HepG2 (cell line): ENCODE data around the gene MRLN. TPM values are rescaled to one million over a fixed set of nuclear protein-coding genes. Genes with fewer than 3 reads are reported as not detected.
"Not testable (repeated sequence)": the region's sequence is repeated elsewhere in the genome, so short reads cannot be mapped to it uniquely, and the experiment has no call there.

ENCODE experiments used
- ATAC-seq: fragments of 200-7000 bp; cut with Tn5 transposase; 3 replicates; pipeline ENCODE4 v1.9.1; 2020; ENCODE audit warnings: mild to moderate bottlenecking, moderate library complexity
- BruUV-seq: library from RNA; stranded (reverse); fragments of 400-500 nt; replicated peaks from 2 replicates; lab custom pipeline; 2021; lab: Mats Ljungman, UMichigan
- CTCF ChIA-PET: fragments of 300-600 bp; formaldehyde crosslinking; extraction: SDS; loops from one replicate; lab custom pipeline; 2021; ENCODE audit warnings: low total read pairs, inconsistent platforms, low intra/inter-chr PET ratio; lab: Yijun Ruan, JAX
- POLR2A ChIA-PET: fragments of 350-600 bp; sonication (Branson Sonifier 250); formaldehyde crosslinking; loops from one replicate; lab custom pipeline; 2020; ENCODE audit warnings: antibody characterized with exemption, inconsistent platforms; lab: Yijun Ruan, JAX
- DNase-seq: peaks from one replicate; pipeline ENCODE4 v3.0.0-alpha.2; 2015; ENCODE audit warnings: low spot score
- FAIRE-seq: peaks from 3 replicates; lab custom pipeline; 2011; peaks lifted over from hg19 to GRCh38; lab: Jason Lieb, UNC
- H2AFZ ChIP-seq: one replicate; pipeline ENCODE4 v1.6.1; 2011; ENCODE audit warnings: low read length, inconsistent platforms
- H3K27ac ChIP-seq: fragments of 300-600 bp; 3 replicates; pipeline ENCODE4 v1.8.0; 2011; ENCODE audit warnings: mixed run types, mild to moderate bottlenecking, mixed read lengths, low read length, inconsistent platforms; ENCODE audit not compliant: insufficient read depth; ENCODE audit errors: extremely low read length
- H3K27me3 ChIP-seq, 2 experiments: fragments of 200-600 bp in 1 of 2; 2 replicates in 1 of 2; 3 replicates in 1 of 2; pipeline versions ENCODE4 v1.6.0 to v1.8.0; 2011; ENCODE audit warnings: low read length in 2 of 2, mild to moderate bottlenecking in 2 of 2, moderate library complexity in 2 of 2, inconsistent platforms in 1 of 2; ENCODE audit not compliant: insufficient read depth in 2 of 2, control insufficient read depth in 1 of 2
- H3K36me3 ChIP-seq, 2 experiments: fragments of 200-600 bp in 1 of 2; replicated peaks in 1 of 2; 2 replicates in 1 of 2; 3 replicates in 1 of 2; pipeline versions ENCODE4 v1.5.1 to v1.8.0; 2011; ENCODE audit warnings: low read length in 2 of 2, inconsistent platforms in 1 of 2; ENCODE audit not compliant: insufficient read depth in 2 of 2, control insufficient read depth in 1 of 2
- H3K4me1 ChIP-seq: 2 replicates; pipeline ENCODE4 v1.5.1; 2012; ENCODE audit warnings: low read length, inconsistent platforms; ENCODE audit not compliant: insufficient read depth
- H3K4me2 ChIP-seq: 2 replicates; pipeline ENCODE4 v1.6.0; 2011; ENCODE audit warnings: low read depth, low read length, inconsistent platforms
- H3K4me3 ChIP-seq, 3 experiments: fragments of 200-600 bp in 1 of 3; sonication (generic), shearing (Covaris generic) in 1 of 3; replicated peaks in 1 of 3; 2 replicates each; pipeline ENCODE4 v1.5.1; 2011 to 2016; ENCODE audit warnings: low read length in 3 of 3, inconsistent platforms in 2 of 3, low read depth in 2 of 3, mild to moderate bottlenecking in 2 of 3, control low read depth in 1 of 3, mixed read lengths in 1 of 3; ENCODE audit not compliant: insufficient read depth in 1 of 3
- H3K79me2 ChIP-seq: one replicate; pipeline ENCODE4 v1.6.1; 2011; ENCODE audit warnings: low read length, inconsistent platforms; ENCODE audit not compliant: insufficient read depth
- H3K9ac ChIP-seq: 2 replicates; pipeline ENCODE4 v1.6.0; 2011; ENCODE audit warnings: mild to moderate bottlenecking, low read depth, low read length, inconsistent platforms; ENCODE audit not compliant: insufficient read depth
- H3K9me3 ChIP-seq: 2 replicates; pipeline ENCODE4 v1.5.1; 2012; ENCODE audit warnings: mild to moderate bottlenecking, low read length
- H4K20me1 ChIP-seq: 2 replicates; pipeline ENCODE4 v1.6.0; 2011; ENCODE audit warnings: inconsistent platforms, mild to moderate bottlenecking, low read length, moderate library complexity; ENCODE audit not compliant: insufficient read depth
- ATF7 ChIP-seq, 2 experiments: fragments of 450-650 bp in 1 of 2; sonication (generic) in 1 of 2; formaldehyde crosslinking in 1 of 2; IDR thresholded peaks; 2 replicates each; pipeline versions ENCODE4 v1.4.0 to v1.6.1; 2016 to 2020; ENCODE audit warnings: antibody characterized with exemption in 1 of 2, mild to moderate bottlenecking in 1 of 2, missing genetic modification reagents in 1 of 2
- JARID2 ChIP-seq: sonication (generic); formaldehyde crosslinking; IDR thresholded peaks from 2 replicates; pipeline ENCODE4 v1.8.1; 2023; ENCODE audit warnings: missing genetic modification reagents, inconsistent platforms; ENCODE audit not compliant: insufficient replicate concordance
- MXD4 ChIP-seq: IDR thresholded peaks from 2 replicates; pipeline ENCODE4 v1.6.1; 2016; ENCODE audit warnings: mild to moderate bottlenecking, missing biosample characterization, missing genetic modification reagents
- TBX3 ChIP-seq: fragments of 450-650 bp; IDR thresholded peaks from 2 replicates; pipeline ENCODE4 v1.6.1; 2017; ENCODE audit warnings: antibody characterized with exemption, mild to moderate bottlenecking, inconsistent platforms, borderline replicate concordance
- ZNF292 ChIP-seq: sonication (generic); formaldehyde crosslinking; IDR thresholded peaks from 2 replicates; pipeline ENCODE4 v1.8.1; 2022; ENCODE audit warnings: mild to moderate bottlenecking, low read depth, missing genetic modification reagents, borderline replicate concordance
- ZNF496 ChIP-seq: sonication (generic); formaldehyde crosslinking; IDR thresholded peaks from 2 replicates; pipeline ENCODE4 v1.8.1; 2023; ENCODE audit warnings: mild to moderate bottlenecking, moderate library complexity, missing genetic modification reagents; ENCODE audit not compliant: insufficient replicate concordance
- ZNF510 ChIP-seq: sonication (generic); formaldehyde crosslinking; IDR thresholded peaks from 2 replicates; pipeline ENCODE4 v1.4.0; 2020; ENCODE audit warnings: low read depth, mild to moderate bottlenecking, missing genetic modification reagents
- ZNF530 ChIP-seq: sonication (generic); formaldehyde crosslinking; IDR thresholded peaks from 2 replicates; pipeline ENCODE4 v1.5.0; 2020; ENCODE audit warnings: low read depth, mild to moderate bottlenecking, missing genetic modification reagents
- ZNF546 ChIP-seq: sonication (generic); formaldehyde crosslinking; conservative IDR thresholded peaks from 2 replicates; pipeline ENCODE4 v1.8.1; 2023; ENCODE audit warnings: mild to moderate bottlenecking, missing genetic modification reagents
- WGBS: methylation state at CpG from one replicate; pipeline ENCODE4 v1.1.6; 2017; ENCODE audit warnings: low lambda C conversion rate; 5-methylcytosine and 5-hydroxymethylcytosine counted together
- in situ Hi-C: cut with HindIII; loops from 2 replicates; pipeline ENCODE4 v1.10.0; 2017; ENCODE audit warnings: low pct_unique_long_range_greater_than_20kb; ENCODE audit not compliant: extremely low pct_ligation_motif_present
- intact Hi-C: fragments of 100-400 bp; cut with micrococcal nuclease; formaldehyde crosslinking; loops from one replicate; pipeline ENCODE4 v1.10.0; 2022; ENCODE audit not compliant: unreplicated experiment
- polyA plus RNA-seq, 8 experiments: library from polyadenylated mRNA; depleted of rRNA in 3 of 8; stranded (reverse) in 7 of 8; unstranded in 1 of 8; fragments of >200 nt; fragmentation: Illumina TruSeq in 4 of 8; extraction: Trizol in 4 of 8; gene quantifications; 2 replicates each; pipeline versions ENCODE4 v1.2.1 to v1.2.3, GENCODE V29; 2011 to 2016; ENCODE audit warnings: low read depth in 4 of 8, missing spikeins in 1 of 8, mixed read lengths in 1 of 8; ENCODE audit not compliant: insufficient read depth in 1 of 8
- total RNA-seq, 5 experiments: library from RNA; depleted of rRNA; stranded (reverse); fragments of >200 nt; fragmentation: Illumina TruSeq; extraction: Trizol; gene quantifications; 2 replicates each; pipeline ENCODE4 v1.2.3, GENCODE V29; 2016; ENCODE audit warnings: low read depth in 1 of 5
- TF ChIP-seq, protein P1 (sequence below): IDR thresholded peaks from 2 replicates; pipeline ENCODE4 v1.6.1; 2016; ENCODE audit warnings: missing compliant biosample characterization, missing genetic modification reagents, borderline replicate concordance
- TF ChIP-seq, protein P2 (sequence below): sonication (generic); formaldehyde crosslinking; IDR thresholded peaks from 2 replicates; pipeline ENCODE4 v1.4.0; 2020; ENCODE audit warnings: mild to moderate bottlenecking, missing genetic modification reagents

MRLN gene
- total and polyA plus RNA-seq, 2 of the 13 experiments (the other 11 are each of a cell fraction or from before 2014, with no cell fraction given) = not detected

DNA sequence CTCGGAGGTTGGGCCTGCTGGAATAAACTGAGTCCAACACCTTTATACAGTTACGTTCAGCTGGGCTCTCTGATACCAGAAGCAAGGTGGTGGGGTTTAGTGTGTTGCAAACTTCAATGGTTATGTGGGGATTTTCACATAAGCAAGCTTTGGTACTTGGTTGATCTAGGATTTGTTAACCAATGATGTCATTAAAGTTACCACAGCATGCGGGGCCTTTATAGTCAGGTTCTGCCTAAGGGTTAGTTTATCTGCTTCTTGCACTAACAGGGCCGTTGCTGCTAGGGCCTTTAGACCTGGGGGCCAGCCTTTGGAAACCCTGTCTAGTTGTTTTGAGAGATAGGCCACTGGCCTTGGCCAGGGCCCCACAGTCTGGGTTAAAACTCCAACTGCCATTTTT lies 24.1 kb downstream of the MRLN start:
- intact Hi-C loops; H3K27ac ChIP-seq; H3K79me2 ChIP-seq; H3K9me3 ChIP-seq; H2AFZ ChIP-seq; H3K36me3 ChIP-seq; H3K4me1 ChIP-seq; H3K4me2 ChIP-seq; H4K20me1 ChIP-seq; BruUV-seq; ATAC-seq; H3K27me3 ChIP-seq; H3K9ac ChIP-seq; in situ Hi-C loops; CTCF ChIA-PET; H3K4me3 ChIP-seq; POLR2A ChIA-PET; DNase-seq; FAIRE-seq; TF ChIP-seq ATF7 (CRISPR knock-in tag; IDR thresholded peaks at IDR 0.05): not testable (repeated sequence)
- 19% methylated on average over 2 of the region's 4 CpGs for WGBS
- peak; percentile 67 for TF ChIP-seq ATF7 (IDR thresholded peaks at IDR 0.05)

- intact Hi-C loops = no loop called here
- Histone ChIP-seq H3K36me3 (no peaks in the 10 kb centered on the region), H4K20me1 (no peaks in the 10 kb centered on the region), H2AFZ (no peak overlapping the region), H3K79me2 (no peaks in the 10 kb centered on the region), H3K4me2 (no peak overlapping the region), H3K27ac (no peak overlapping the region), H3K4me1 (no peaks in the 10 kb centered on the region), H3K27me3 (no peaks in the 10 kb centered on the region), H3K9me3 (no peaks in the 10 kb centered on the region), H3K9ac (no peak overlapping the region), H3K4me3 (no peak overlapping the region)
- ATAC-seq (no peak), DNase-seq (no peak), FAIRE-seq (no peak)
- no TSS peak for BruUV-seq
- in situ Hi-C loops = no loop called here
- ChIA-PET CTCF (no interaction called here), POLR2A (no interaction called here)
- WGBS = 62% methylated on average over 3 of the region's 3 CpGs
- no peak for TF ChIP-seq JARID2 (CRISPR knock-in tag)
- TF ChIP-seq TBX3 = no peak
- TF ChIP-seq, protein P1, sequence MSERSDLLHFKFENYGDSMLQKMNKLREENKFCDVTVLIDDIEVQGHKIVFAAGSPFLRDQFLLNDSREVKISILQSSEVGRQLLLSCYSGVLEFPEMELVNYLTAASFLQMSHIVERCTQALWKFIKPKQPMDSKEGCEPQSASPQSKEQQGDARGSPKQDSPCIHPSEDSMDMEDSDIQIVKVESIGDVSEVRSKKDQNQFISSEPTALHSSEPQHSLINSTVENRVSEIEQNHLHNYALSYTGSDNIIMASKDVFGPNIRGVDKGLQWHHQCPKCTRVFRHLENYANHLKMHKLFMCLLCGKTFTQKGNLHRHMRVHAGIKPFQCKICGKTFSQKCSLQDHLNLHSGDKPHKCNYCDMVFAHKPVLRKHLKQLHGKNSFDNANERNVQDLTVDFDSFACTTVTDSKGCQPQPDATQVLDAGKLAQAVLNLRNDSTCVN (CRISPR knock-in tag) = no peak
- no peak for TF ChIP-seq ZNF510
- TF ChIP-seq ZNF546 (CRISPR knock-in tag) = no peak
- TF ChIP-seq MXD4 = no peak
- TF ChIP-seq, protein P2, sequence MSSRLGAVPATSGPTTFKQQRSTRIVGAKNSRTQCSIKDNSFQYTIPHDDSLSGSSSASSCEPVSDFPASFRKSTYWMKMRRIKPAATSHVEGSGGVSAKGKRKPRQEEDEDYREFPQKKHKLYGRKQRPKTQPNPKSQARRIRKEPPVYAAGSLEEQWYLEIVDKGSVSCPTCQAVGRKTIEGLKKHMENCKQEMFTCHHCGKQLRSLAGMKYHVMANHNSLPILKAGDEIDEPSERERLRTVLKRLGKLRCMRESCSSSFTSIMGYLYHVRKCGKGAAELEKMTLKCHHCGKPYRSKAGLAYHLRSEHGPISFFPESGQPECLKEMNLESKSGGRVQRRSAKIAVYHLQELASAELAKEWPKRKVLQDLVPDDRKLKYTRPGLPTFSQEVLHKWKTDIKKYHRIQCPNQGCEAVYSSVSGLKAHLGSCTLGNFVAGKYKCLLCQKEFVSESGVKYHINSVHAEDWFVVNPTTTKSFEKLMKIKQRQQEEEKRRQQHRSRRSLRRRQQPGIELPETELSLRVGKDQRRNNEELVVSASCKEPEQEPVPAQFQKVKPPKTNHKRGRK (CRISPR knock-in tag) = no peak
- TF ChIP-seq ZNF292 (CRISPR knock-in tag) = no peak
- no peak for TF ChIP-seq ZNF530 (CRISPR knock-in tag)
- TF ChIP-seq ZNF496 (CRISPR knock-in tag) = no peak
Observed at GRCh38 chr10:59724098-59724938, 28.9 kb downstream of the MRLN start.
